ENCODE data around the gene GSTM3.

Gene GSTM3

GRCh38 chr1:109740615-109741373 lies at the start of gene GSTM3:
Gene GSTM3 (minus strand): TSS chr1:109741038. CDS start chr1:109740287, 751 bp downstream.
- DNase-seq = no peak

- DNase-seq = no peak
These were observed 49.5 kb upstream of the GSTM3 start for GRCh38 chr1:109790329-109790728.

GRCh38 chr1:109789551-109790180 lies 48.8 kb upstream of the GSTM3 start:
- no peak for DNase-seq

GRCh38 chr1:109788695-109789521 lies 48.1 kb upstream of the GSTM3 start:
- DNase-seq = no peak

GRCh38 chr1:109787845-109788601 lies 47.2 kb upstream of the GSTM3 start:
- no peak for DNase-seq

- no peak for DNase-seq
These were observed 46.5 kb upstream of the GSTM3 start for GRCh38 chr1:109787211-109787844.

- DNase-seq = no peak
These were observed 45.7 kb upstream of the GSTM3 start for GRCh38 chr1:109786531-109787021.

GRCh38 chr1:109786112-109786480 lies 45.3 kb upstream of the GSTM3 start:
- DNase-seq = no peak

GRCh38 chr1:109785446-109786111 lies 44.7 kb upstream of the GSTM3 start:
- DNase-seq = no peak

- no peak for DNase-seq
These were observed 43.9 kb upstream of the GSTM3 start for GRCh38 chr1:109784551-109785252.

- DNase-seq = no peak
These were observed 42.6 kb upstream of the GSTM3 start for GRCh38 chr1:109783436-109783835.

GRCh38 chr1:109782927-109783326 lies 42.1 kb upstream of the GSTM3 start:
- DNase-seq = no peak

- DNase-seq = no peak
These were observed 41.7 kb upstream of the GSTM3 start for GRCh38 chr1:109782514-109782913.

- no peak for DNase-seq
These were observed 41.0 kb upstream of the GSTM3 start for GRCh38 chr1:109781806-109782205.

- DNase-seq = no peak
These were observed 40.1 kb upstream of the GSTM3 start for GRCh38 chr1:109780982-109781381.

GRCh38 chr1:109777980-109778625 lies 37.3 kb upstream of the GSTM3 start:
- DNase-seq = no peak

- no peak for DNase-seq
These were observed 36.6 kb upstream of the GSTM3 start for GRCh38 chr1:109777436-109777835.

GRCh38 chr1:109776911-109777310 lies 36.1 kb upstream of the GSTM3 start:
- DNase-seq = peak; percentile 72

GRCh38 chr1:109776206-109776835 lies 35.5 kb upstream of the GSTM3 start:
- DNase-seq = no peak

GRCh38 chr1:109775398-109775797 lies 34.6 kb upstream of the GSTM3 start:
- no peak for DNase-seq
